GM12892 (cell line): Measurements from ENCODE around the gene VAV2.

Source experiments
- POLR2A ChIP-seq: IDR thresholded peaks from 2 replicates; pipeline ENCODE4 v1.6.1; 2011; ENCODE audit warnings: low read depth, low read length, control low read depth
- POLR2AphosphoS5 ChIP-seq: IDR thresholded peaks from 2 replicates; pipeline ENCODE4 v1.6.1; 2011; ENCODE audit warnings: low read depth, low read length, control low read depth
- TAF1 ChIP-seq: IDR thresholded peaks from 2 replicates; pipeline ENCODE4 v1.6.1; 2011; ENCODE audit warnings: low read depth, mild to moderate bottlenecking, control low read depth, low read length, borderline replicate concordance

DNA sequence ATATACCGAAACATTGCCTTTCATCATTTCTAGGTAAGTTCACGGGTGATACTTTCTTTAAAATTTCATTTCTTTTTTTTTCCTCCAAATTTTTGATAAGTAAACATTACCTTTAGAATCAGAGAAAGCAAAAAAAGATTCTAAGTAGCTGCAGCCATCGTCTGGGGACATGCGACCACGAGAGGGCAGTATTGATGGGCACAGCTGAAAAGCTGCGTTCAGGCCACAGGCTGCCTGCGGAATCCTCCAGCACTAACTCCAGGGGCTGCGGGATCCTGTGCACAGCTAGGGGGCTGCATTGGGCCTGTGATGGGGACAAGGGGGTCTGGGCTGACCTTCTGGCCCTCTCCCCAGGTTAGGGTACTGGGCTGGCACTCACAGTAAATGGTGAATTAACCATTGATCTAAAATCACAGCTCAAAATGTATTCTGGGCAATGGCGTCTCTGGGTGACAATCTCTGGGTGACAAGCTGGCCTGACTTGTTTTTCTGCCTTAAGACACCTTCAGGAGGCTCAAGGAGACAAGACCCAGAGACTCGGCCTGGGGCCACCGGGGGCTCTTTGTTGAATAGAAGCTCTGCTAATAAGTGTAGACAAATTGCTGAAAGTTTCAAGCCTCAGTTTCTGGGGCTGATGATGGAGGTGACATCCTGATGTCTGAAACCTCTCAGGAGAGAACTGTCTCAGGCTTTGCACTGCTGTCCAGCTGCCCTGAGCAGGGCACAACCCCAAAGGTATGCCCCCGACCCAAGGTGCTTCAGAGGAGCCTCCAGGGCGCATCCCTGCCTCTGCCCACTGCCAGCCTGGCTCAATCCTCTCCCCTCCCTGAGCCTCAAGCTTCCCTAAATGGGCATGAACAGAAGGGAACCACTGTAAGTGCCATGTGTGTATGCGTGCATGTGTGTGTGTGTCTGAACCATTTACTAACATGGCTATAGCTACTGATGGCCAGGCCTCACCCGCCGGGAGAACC, 209.7 kb downstream of the VAV2 start:
- TF ChIP-seq POLR2A: no peak
- TF ChIP-seq POLR2AphosphoS5: no peak
- TF ChIP-seq TAF1: no peak
